GM18861 (cell line): ENCODE data around the gene PPM1H.
"Not testable (repeated sequence)": the region's sequence is repeated elsewhere in the genome, so short reads cannot be mapped to it uniquely, and the experiment has no call there.

Source experiments
- ATAC-seq: cut with Tn5 transposase; IDR thresholded peaks from one replicate; pipeline ENCODE4 v1.9.1; 2021; ENCODE audit not compliant: unreplicated experiment

The PPM1H gene

DNA sequence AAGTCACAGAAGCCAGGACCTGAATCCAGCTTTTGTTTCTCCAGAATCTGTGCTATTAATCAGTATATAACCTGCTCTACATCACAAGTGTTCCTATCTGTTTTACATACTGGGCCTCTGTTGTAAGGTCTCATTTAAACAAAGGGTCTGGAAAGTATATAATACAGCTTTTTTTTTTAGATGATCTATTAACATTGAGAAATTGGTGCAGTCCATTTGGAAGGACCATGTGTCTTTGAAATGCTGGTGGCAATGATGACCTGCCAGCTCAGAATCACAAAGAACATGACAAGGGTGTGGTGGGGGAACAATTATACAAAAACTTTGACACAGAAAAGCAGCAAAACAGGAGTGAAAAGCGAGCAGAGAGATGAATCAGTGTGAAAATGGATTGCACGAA, 164.6 kb downstream of the PPM1H start:
- no peak for ATAC-seq

DNA sequence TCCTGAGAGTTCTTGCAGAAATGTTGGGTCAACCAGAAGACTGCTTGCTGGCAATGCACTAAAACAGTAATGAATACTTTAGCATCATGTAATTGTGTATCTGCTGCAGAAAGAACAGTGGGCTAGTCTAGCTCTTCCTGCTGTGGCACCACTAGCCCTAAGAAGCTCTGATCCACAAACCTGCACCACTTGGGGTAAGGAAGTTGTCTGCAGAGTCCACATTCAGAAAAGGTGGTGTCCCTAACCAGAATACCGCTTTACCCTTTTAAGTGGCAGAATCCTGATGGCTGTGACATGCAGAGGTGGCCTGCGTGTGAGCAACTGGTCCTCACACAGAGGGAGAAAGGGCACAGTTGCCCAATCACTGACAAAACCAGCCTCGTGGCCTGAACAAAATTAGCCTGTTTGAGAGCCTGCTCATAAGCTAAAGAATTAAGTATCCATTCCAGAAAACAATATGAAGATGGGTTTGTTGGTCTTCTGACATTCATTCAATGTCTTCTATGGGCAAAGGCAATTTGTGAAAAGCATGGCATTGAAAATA, 165.8 kb downstream of the PPM1H start:
- ATAC-seq, result no peak

DNA sequence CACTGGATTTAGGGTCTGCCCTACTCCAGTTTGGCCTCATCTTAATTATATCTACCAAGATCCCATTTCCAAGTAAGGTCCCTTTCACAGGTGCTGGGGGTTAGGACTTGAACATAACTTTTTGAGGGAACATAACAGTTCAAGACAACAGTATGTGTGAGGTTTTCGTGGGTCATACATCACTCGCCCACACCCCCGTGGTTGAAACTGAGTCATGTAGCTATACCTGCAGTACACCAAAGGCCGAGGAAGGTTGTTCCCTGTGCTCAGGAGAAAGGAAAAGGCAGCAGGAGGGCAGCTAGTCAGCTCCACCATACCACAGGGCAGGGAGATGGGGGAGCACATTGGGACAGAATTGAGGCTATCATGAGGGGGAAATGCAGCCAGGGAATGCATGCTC, 167.0 kb downstream of the PPM1H start:
- no peak for ATAC-seq

GRCh38 chr12:62767496-62767895, 167.5 kb downstream of the PPM1H start:
- ATAC-seq, result no peak

- no peak for ATAC-seq
These were observed 168.5 kb downstream of the PPM1H start for GRCh38 chr12:62766496-62766895.

DNA sequence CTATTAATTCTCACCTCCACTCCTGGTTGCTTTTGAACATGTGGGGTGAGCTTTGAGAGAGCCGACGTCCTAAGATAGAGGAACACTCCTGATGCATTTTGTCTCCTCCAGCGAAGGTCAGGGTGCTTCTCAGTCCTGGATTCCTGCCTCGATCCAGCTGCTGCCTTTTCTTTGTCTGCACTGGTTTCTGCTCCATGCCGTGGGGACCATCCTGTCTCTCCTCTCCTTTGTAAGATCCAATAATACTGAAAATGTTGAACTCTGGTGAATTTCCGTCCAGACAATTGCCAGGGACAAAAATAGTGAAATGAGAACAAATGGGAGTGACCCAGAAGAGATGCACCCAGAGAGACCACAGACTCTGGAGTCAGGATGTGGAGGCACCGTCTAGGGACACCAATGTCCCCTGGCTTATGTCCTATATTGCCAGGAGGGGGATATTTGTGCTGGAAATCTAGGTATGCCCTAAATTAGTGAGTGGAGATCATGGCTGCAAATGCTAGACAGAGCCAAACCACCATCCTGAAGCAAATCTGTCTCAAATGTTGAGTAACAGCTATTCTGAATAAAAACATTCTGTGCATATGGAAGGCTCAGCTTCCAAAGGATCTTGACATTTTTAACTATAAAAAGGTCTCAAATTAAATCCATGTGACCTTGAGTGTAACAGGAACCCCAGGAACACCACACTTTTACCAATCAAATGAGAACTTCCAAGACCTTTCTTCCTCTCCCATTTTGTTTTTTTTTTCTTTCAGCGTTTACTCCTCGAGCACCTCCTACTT, 170.9 kb downstream of the PPM1H start:
- no peak for ATAC-seq

- no peak for ATAC-seq
These were observed 171.6 kb downstream of the PPM1H start for GRCh38 chr12:62763312-62763711.

- ATAC-seq, result no peak
These were observed 172.3 kb downstream of the PPM1H start for GRCh38 chr12:62762645-62763044.

GRCh38 chr12:62761658-62762057, 173.3 kb downstream of the PPM1H start:
- ATAC-seq, result no peak

DNA sequence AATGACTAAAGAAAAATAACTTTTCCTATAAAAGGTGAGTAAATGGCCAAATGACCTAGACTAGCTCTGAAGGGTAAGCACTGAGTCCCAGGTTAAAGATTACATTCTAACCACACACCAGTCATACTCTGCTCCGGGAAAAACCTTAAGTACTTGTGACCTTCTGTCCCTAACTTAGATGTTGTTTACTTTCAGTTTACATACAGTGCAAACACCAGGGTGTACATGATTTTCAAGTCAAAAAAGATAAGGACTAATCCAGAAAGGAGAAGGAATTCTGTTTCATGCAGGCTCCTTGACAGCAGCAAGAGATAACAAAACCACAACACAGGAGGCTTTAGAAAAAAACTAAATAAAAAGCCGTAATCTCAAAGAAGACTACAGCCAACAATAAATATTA, 174.2 kb downstream of the PPM1H start:
- ATAC-seq, result peak; percentile 100

GRCh38 chr12:62760341-62760740, 174.6 kb downstream of the PPM1H start:
- ATAC-seq, result not testable (repeated sequence)

- ATAC-seq, result no peak
These were observed 176.7 kb downstream of the PPM1H start for GRCh38 chr12:62758216-62758615.

- no peak for ATAC-seq
These were observed 177.9 kb downstream of the PPM1H start for GRCh38 chr12:62757048-62757447.

DNA sequence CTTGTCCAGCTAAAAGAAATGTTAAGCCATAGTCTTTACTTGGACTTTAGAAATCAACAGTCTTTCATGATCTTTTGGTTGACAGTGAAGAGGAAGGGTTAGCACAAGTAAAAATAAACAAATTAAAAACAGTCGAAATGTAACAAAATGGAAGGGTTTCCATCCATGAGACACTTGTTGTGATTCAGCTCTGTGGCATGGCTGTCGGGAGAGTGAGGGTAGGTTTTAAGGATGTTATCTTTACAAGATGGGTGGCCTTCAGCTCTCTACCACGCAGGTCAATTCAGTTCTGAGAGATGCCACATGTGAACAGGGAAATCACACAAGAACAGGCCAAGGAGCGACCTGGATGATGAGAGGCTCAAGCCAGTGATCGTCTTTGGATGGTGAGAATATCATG, 180.2 kb downstream of the PPM1H start:
- no peak for ATAC-seq

DNA sequence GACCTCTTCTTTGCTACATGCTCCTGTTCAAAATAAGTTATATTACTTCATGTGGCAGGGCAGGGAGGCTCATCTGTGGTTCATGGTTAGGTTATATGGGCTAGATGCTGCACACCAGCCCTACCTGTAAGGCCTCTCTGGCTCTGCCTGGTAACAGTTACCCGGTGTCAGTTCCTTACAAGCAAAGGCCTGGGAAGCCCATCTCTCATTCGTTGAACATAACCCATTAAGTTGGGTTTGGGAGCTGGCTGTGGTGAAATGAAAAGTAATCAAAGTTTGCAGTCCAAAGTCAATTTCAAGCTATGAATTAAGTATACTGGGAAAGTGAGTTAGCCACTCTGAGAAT, 183.2 kb downstream of the PPM1H start:
- ATAC-seq, result no peak

DNA sequence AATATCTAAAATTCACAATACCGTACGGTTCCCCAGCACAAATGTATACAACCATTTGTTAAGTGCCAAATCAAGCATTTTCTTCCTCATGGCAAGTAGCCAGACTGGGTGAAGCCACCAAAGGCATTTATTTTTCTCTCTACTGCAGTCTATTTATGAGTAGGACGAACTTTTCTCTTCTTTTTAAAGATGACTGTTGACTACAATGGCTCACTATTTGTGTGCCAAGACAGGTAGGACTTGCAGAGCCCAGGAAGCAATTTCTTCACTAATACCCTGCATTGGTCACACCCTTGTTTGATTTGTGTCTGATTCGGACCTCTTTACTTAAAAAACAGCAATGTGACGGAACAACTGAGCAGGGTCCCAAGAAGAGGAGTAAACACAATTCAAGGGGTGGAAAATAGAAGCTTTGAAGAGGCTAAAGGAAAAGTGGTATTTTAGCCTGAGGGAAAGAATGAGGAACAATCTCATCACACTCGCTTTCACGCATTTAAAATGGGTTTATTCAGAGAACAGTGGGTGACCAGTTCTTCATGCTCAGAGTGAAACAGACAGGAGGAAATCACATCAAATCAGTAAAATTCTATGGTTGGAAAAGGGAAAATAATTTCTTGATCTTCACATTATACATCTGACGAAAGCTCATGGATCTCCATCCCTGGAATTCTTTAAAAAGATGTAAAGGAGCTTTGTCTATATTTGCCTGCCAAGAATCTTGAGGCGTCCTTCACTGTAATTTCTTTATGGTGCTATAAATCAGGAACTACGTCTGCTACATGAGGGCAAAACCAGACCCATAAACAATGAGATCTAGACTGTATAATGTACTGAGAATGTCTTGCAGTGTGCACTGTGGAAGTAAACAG, 183.8 kb downstream of the PPM1H start:
- no peak for ATAC-seq

DNA sequence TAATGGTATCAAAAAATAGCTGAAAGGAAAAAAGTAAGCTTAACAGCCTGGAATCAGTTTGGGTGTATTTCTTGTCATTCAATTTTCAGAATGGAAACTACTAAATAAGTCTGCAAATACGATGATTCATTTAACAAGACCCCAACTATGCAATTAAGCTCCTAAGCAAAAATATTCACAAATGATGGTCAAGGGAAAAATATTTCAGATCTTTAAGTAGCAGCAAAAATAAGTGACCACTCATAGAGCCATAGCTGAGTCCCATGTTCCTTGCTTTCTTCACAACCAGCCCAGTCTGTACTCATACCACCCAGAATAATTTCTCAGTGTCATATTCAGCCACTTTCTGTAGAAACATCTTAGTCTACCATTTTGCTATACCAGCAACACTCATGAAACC, 185.4 kb downstream of the PPM1H start:
- ATAC-seq, result no peak

GRCh38 chr12:62748941-62749468, 185.9 kb downstream of the PPM1H start:
- ATAC-seq, result no peak

DNA sequence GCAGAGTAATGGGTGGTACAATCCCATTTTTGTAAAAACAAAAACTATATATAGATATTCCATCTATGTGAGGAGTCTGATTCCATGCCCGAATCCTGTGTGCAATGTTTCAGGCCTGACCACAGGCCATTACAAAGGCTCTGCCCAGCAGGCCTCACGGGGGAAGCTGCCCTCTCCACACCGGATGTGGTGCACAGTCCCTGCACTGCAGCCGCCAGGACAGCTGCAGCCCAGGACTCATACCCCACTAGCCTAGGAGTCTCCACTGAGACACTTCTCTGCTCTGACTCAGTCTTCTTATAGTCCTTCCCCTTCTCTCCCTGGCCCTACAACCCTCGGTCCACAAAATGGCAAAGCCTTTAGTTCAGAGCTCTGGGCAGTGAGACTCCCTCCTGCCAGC, 190.4 kb downstream of the PPM1H start:
- no peak for ATAC-seq

- ATAC-seq, result no peak
These were observed 195.5 kb downstream of the PPM1H start for GRCh38 chr12:62739266-62740015.

DNA sequence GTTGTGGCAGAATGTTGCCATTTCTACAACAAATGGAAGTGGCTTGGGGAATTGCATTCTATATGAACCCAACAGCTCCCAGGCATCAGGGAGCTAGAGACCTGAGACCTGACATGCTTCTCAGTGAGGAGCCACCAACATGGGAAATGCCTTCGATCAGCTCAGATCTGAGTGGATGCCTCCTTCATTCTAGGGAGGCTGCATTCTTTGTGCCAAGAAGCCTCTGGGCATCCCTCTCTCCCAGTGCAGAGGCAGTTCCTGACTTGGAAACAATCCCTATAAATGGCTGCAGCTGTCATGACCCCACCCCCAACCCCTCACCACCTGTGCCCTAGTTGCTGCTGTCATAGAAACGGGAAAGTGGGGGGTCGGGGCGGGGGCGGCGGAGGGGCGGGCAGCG, 196.3 kb downstream of the PPM1H start:
- ATAC-seq, result no peak
